NB4 (cell line): ENCODE results near the gene NEIL3.
A peak's percentile ranks its signal among the peaks of the same experiment; 100 is the strongest.

ENCODE experiments used
- MYC ChIP-seq: IDR thresholded peaks from 2 replicates; pipeline ENCODE4 v1.6.1; 2011; ENCODE audit warnings: low read depth, low read length
- POLR2A ChIP-seq: IDR thresholded peaks from 2 replicates; pipeline ENCODE4 v1.6.1; 2011; ENCODE audit warnings: mild to moderate bottlenecking; ENCODE audit not compliant: insufficient read length; ENCODE audit errors: extremely low read depth
- TF ChIP-seq, protein P1 (sequence below): IDR thresholded peaks from one replicate; pipeline ENCODE4 v1.5.1; 2012; ENCODE audit warnings: low read depth, low read length
- TF ChIP-seq, protein P2 (sequence below): IDR thresholded peaks from 2 replicates; pipeline ENCODE4 v1.6.1; 2011; ENCODE audit warnings: low read depth, low read length

GRCh38 chr4:177339477-177340374 is 30.1 kb downstream of the NEIL3 start:
- TF ChIP-seq, protein P1, sequence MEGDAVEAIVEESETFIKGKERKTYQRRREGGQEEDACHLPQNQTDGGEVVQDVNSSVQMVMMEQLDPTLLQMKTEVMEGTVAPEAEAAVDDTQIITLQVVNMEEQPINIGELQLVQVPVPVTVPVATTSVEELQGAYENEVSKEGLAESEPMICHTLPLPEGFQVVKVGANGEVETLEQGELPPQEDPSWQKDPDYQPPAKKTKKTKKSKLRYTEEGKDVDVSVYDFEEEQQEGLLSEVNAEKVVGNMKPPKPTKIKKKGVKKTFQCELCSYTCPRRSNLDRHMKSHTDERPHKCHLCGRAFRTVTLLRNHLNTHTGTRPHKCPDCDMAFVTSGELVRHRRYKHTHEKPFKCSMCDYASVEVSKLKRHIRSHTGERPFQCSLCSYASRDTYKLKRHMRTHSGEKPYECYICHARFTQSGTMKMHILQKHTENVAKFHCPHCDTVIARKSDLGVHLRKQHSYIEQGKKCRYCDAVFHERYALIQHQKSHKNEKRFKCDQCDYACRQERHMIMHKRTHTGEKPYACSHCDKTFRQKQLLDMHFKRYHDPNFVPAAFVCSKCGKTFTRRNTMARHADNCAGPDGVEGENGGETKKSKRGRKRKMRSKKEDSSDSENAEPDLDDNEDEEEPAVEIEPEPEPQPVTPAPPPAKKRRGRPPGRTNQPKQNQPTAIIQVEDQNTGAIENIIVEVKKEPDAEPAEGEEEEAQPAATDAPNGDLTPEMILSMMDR = peak; percentile 36
- TF ChIP-seq POLR2A (no peak), MYC (no peak)
- TF ChIP-seq, protein P2, sequence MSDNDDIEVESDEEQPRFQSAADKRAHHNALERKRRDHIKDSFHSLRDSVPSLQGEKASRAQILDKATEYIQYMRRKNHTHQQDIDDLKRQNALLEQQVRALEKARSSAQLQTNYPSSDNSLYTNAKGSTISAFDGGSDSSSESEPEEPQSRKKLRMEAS = no peak
